Bronchial epithelial cell (primary cell): ENCODE results near the gene TGFBI. TPM values are rescaled to one million over a fixed set of nuclear protein-coding genes. Genes with fewer than 3 reads are reported as not detected.

Source experiments
- DNase-seq: peaks from one replicate; pipeline ENCODE4 v3.0.0-alpha.2; 2010; ENCODE audit warnings: low read depth
- FAIRE-seq: peaks from 2 replicates; lab custom pipeline; 2011; peaks lifted over from hg19 to GRCh38; lab: Jason Lieb, UNC
- H3K27me3 ChIP-seq: 2 replicates; pipeline ENCODE4 v1.5.1; 2011; ENCODE audit warnings: low read length; ENCODE audit not compliant: control insufficient read depth, insufficient read depth
- H3K36me3 ChIP-seq: 2 replicates; pipeline ENCODE4 v1.5.1; 2011; ENCODE audit warnings: low read length; ENCODE audit not compliant: control insufficient read depth, insufficient read depth
- H3K4me3 ChIP-seq: 2 replicates; pipeline ENCODE4 v1.5.1; 2011; ENCODE audit warnings: mild to moderate bottlenecking, low read depth, low read length, control low read depth
- CTCF ChIP-seq: IDR thresholded peaks from 2 replicates; pipeline ENCODE4 v1.5.1; 2011; ENCODE audit warnings: mild to moderate bottlenecking, moderate library complexity, low read length, control low read depth, inconsistent platforms; ENCODE audit not compliant: insufficient read depth, severe bottlenecking
- total RNA-seq: library from RNA; depleted of rRNA; stranded (reverse); fragments of >200 nt; gene quantifications from 2 replicates; pipeline ENCODE4 v1.2.1, GENCODE V29; 2014

Gene TGFBI
- total RNA-seq, 1 donor from 2014 or later: 218 TPM

- Histone ChIP-seq H3K27me3 (no peaks in the 10 kb centered on the region), H3K4me3 (no peak overlapping the region), H3K36me3 (peaks cover 36% of the 10 kb centered on the region)
- no peak for DNase-seq
- TF ChIP-seq CTCF: no peak
- no peak for FAIRE-seq
Measured at GRCh38 chr5:136058972-136059354, 30.2 kb downstream of the TGFBI start.

GRCh38 chr5:136060963-136061362 lies 32.2 kb downstream of the TGFBI start:
- peak; percentile 7 for FAIRE-seq

GRCh38 chr5:136061630-136062365 lies 33.0 kb downstream of the TGFBI start:
- H3K4me3 ChIP-seq: no peak overlapping the region
- DNase-seq (no peak), FAIRE-seq (no peak)
- no peaks in the 10 kb centered on the region for H3K27me3 ChIP-seq
- H3K36me3 ChIP-seq: peaks cover 26% of the 10 kb centered on the region
- no peak for TF ChIP-seq CTCF

More at GRCh38 chr5:136060963-136061362, 32.2 kb downstream of the TGFBI start:
- Histone ChIP-seq H3K27me3 (no peaks in the 10 kb centered on the region), H3K4me3 (no peak overlapping the region), H3K36me3 (peaks cover 30% of the 10 kb centered on the region)
- DNase-seq: no peak
- no peak for TF ChIP-seq CTCF

- peak; percentile 68 for TF ChIP-seq CTCF
- Histone ChIP-seq H3K36me3 (peaks cover 21% of the 10 kb centered on the region), H3K27me3 (no peaks in the 10 kb centered on the region), H3K4me3 (no peak overlapping the region)
- peak; percentile 53 for DNase-seq
- no peak for FAIRE-seq
Measured at GRCh38 chr5:136062366-136063274, 33.8 kb downstream of the TGFBI start.

GRCh38 chr5:136063778-136064465 lies 35.1 kb downstream of the TGFBI start:
- DNase-seq (no peak), FAIRE-seq (peak; percentile 93)
- no peaks in the 10 kb centered on the region for H3K27me3 ChIP-seq
- no peak overlapping the region for H3K4me3 ChIP-seq
- peaks cover 19% of the 10 kb centered on the region for H3K36me3 ChIP-seq
- no peak for TF ChIP-seq CTCF
